HG02610 (cell line): ENCODE results near the gene LUZP1.
"Not testable (repeated sequence)": the region's sequence is repeated elsewhere in the genome, so short reads cannot be mapped to it uniquely, and the experiment has no call there.

Experiments
- ATAC-seq: cut with Tn5 transposase; IDR thresholded peaks from one replicate; pipeline ENCODE4 v1.9.1; 2021; ENCODE audit warnings: mild to moderate bottlenecking, moderate library complexity; ENCODE audit not compliant: unreplicated experiment

LUZP1 gene

DNA sequence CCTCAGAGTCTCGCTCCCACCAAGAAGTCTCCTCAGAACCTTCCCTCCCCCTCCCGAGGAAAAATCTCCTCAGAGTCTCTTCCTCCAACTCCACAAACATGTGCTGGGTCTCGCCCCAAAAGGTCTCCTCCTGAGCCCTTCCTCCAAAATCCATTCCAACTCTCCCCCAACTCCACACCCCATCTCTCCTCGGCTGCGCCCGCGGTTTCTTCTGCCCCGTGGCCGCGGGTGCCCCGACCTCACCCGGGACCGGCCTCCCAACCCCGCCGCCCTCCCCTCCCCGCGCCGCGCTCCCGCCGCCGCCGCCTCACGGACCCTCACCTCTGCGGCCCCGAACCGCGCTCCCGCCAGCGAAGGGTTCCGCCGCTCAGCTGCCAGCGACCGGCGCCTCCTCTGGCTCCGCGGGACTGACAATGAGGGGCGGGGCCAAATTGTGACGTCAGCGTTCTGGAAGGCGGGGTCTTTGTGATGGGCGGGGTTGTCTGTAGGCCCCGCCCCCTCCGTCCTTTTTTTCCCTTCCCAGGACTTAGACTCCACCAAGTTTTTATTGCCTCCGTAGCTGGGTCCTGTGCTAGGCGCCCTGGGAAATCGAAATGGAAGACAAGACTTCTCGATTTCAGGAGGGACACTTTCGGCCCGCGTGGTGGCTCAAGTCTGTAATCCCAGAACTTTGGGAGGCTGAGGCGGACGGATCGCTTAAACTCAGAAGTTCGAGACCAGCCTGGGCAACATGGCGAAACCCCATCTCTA, at the start of gene LUZP1:
Gene LUZP1, minus strand, starts transcription at position 412 of the 750 bp plus-strand sequence.
- peak; percentile 54 for ATAC-seq

DNA sequence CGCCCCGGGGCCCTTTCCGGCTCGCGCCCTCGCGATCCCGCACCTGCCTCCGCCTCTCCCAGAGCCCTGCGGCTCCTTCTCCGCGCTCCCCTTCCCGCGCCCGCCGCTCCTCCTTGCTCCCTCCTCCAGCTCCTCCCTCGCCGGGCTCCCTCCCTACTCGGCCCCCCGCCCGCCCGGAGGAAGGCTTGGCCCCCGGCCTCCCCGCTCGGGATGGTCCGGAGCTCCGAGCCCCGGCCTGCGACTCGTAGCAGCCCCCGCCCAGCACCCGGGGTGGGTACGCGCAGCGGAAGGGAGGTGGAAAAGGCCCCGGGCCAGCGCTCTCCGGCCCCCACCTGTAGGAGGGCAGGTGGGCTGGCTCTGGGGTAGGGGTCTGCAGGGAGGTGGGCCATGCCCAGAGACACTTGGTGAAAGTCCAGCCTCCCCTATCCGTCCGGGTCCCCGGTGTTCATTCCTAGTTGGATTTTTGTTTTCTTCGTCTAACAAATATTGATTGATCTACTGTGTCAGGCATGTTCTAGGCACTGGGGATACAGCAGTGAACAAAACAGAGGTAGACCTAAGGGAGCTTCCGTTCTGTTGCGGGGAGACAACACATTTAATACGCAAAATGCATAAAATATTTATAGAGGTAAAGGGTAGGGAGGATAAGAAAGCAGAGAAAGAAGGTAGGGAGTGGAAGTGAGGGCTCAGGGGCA, 48.9 kb upstream of the LUZP1 start, which contains the start of gene HTR1D:
Gene HTR1D, minus strand, starts transcription at position 82 of the 695 bp plus-strand sequence. CDS start 23,283 bp downstream, outside the sequence.
- ATAC-seq, result no peak

DNA sequence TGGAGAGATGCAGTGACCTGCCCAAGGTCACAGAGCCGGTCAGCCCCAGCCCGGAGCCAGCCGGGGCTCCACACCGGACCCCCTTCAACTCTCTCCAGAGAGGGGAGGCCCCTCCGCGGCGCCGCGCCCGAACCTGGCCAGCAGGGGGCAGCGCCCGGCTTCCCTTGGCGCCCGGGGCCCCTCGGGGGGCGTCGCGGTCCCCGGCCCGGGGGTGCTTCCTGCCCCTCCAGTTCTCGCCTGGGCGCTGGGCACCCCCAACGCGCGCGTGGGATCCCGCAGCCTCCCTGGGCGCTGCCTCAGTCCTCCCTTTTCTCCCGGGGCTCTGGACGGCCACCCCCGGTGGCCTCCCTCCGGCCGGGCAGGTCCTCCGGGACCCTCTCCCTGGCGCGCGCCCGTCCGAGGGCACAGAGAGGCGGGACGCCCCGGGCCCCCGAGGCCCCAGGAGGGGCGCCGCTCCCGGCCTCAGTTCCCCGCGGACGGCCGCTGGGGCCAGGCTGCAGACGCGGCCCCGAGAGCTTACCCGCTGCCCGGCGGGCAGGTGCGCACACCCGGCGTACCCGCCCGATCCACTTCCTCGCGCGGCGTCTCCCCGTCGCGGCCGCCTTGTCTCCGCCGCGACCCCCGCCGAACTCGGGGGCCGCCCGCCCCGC, 48.2 kb upstream of the LUZP1 start:
- ATAC-seq, result no peak

DNA sequence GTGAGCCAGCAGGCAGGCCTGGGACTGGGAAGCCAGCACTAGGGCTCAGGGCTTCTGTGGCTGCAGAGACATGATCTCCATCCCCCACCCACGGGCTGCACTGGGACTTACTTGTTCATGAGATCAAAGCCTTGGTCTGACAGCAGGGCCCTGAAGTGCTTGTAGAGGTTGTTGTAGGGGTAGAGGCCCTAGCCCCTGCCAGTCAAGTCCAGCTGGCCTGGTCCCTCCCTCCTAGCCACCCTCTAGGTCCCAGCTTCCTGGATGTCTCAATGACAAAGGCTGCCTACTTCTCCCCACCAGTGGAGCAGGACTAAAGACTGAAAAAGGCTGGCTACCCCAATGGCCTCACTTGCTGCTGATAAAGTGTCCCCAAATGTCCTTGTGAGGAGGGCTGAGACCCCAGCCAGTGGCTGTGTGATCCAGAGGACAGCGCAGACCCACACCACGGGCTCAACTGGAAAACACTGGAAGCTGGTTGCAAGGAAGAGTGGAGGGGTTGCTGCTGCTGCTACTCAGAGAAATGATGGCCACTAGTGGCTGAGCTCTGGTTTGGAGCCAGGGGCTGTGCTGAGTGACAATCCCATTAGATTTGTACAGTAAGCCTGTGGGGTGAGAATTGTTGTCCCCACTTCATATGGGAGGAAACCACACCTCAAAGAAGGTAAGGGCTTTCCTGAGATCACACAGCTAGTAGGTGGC, 47.2 kb upstream of the LUZP1 start:
- ATAC-seq, result no peak

DNA sequence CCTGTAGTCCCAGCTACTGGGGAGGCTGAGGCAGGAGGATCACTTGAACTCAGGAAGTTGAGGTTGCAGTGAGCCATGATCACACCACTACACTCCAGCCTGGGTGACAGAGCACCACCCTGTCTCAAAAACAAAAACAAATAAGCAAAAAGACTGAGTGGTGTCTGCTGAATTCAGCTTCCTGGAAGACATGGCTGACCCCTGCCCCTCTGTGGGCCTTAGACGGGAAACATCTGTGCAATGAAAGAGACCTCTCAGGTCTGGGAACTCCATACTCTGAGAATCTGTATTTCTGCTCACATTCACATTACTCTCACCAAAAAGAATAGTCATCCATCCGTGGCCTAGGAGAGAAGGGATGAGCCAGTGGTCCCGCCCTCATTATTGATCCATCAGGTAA, 46.6 kb upstream of the LUZP1 start:
- no peak for ATAC-seq

DNA sequence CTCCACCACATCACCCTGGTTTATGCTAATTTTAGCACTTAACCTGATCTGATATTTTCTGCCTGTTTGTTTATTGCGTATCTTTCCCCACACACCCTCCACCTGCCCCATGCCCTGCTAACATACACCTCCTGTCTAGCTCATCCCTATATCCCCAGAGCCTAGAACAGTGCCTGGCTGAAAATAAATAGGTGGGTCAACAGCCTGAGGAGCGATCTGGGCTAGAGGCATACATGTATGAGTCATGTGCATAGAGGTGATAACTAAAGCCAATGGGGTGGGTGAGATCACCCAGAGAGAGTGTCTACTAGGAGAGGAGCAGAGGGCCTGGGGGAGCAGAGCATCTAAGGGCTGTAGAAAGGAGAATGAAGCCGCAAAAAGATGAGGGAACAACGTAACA, 46.0 kb upstream of the LUZP1 start:
- ATAC-seq, result no peak

DNA sequence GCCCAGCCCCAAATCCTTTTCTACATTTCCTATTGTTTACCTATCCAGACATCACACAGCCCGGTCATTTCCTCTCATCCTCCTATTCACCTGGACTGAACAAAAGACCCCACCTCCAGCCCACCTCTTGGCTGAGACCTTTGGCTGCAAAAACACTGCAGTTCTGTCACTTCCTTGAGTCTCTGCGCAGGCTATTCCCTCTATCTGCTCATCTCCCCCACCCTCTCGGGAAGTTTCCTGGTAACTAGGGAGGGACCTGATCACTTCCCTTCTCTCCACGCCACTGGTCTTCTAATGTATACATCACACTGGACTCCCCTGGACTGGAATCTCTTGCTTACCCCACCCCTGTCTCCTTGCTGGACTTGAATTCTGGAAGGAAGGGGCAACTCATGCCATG, 43.3 kb upstream of the LUZP1 start:
- ATAC-seq, result no peak

DNA sequence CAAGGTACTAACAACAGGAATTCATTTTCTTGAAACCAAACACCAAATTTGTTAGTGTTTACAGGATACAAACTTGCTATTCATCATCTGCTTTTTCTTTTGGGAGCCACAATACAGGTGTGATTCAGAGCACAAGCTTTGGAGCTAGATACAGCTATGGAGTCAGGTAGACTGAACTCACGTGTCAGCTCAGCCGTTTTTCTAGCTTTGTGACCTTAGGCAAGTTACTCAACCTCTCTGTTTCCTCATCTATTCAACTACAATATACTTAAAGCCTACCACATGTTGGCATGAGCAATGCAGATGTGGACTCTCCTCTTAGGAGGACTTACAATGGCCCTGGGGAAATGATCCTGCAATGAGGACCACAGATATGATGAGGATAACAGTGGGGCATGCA, 42.3 kb upstream of the LUZP1 start:
- no peak for ATAC-seq

DNA sequence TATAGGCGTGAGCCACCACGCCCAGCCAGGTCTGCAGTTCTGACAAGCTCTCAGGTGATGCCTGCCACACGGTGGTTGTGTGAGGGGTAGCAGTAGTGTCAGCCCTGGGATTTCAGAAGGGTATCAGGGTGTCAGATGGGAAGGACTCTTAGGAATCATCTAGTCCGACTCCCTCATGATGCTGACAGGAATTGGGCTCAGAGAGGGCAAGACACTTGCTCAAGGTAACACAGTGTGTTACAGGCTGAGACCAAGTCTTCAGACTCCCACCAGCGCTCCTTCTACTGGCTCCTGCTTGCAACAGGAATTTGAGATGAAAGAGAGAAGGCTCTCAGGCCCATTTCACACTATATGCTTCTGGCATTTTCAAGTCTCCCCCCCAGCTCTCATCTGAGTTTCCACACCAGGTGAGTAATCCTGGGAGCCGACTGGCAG, 41.7 kb upstream of the LUZP1 start:
- ATAC-seq, result no peak

DNA sequence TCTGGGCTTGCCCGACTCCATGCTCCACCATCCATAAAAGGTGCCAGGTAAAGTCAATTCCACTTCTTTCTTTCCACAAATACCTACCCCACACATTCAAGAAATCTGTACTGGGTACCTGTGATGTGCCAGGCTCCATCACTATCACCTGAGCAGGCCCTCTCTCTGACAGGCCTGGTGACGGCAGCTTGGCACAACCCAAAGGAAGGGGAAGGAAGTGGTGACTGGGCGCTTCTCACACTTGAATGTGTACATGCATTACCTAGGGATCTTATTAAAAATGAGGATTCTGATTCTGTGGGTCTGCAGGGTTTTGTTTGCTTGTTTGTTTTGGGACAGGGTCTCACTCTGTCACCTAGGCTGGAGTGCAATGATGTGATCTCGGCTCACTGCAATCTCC, 41.1 kb upstream of the LUZP1 start:
- ATAC-seq, result no peak

DNA sequence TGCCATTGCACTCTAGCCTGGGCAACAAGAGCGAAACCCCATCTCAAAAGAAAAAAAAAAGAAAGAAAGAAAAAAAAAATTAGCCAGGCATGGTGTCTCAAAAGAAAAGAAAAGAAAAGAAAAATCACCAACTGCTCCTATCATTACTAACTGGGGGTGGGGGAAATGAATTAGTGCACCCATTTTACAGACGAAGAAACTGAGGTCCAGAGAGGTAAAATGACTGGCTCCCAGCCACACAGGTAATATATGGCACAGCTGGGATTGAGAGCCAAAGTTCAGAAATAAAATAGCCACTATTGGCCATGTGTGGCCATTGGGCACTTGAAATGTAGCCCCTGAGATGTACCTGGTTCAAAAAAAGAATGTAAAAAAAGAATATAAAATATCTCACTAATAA, 39.9 kb upstream of the LUZP1 start:
- ATAC-seq, result no peak

DNA sequence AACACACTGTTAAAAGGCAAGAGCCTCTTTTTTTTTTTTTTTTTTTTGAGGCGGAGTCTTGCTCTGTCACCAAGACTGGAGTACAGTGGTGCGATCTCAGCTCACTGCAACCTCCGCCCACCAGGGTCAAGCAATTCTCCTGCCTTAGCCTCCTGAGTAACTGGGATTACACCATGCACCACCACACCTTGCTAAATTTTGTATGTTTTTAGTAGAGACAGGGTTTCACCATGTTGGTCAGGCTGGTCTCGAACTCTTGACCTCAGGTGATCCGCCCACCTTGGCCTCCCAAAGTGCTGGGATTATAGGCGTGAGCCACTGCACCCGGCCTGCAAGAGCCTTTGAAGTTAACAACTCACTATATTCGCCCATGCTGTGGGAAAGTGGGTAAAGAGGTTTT, 39.1 kb upstream of the LUZP1 start:
- not testable (repeated sequence) for ATAC-seq

DNA sequence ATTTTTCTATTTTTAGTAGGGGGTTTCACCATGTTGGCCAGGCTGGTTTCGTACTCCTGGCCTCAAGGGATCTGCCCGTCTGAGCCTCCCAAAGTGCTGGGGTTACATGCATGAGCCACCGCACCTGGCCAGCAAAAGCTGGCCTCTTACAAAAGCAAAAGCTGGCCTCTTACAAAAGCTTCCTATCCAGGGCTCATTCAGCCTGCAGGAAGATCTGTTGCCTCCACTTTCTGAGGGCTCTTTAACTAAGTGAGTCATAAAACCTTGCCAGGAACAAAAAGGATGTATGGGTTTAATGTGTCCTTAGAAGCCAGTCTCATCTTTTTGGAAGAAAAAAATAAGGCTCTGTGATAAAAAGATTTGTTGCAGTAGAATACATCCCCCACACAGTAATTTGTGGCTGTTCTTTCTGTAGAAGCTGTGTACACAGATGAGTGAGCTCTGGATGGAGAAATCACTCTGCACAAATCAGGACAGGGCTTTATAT, 33.6 kb upstream of the LUZP1 start:
- no peak for ATAC-seq

DNA sequence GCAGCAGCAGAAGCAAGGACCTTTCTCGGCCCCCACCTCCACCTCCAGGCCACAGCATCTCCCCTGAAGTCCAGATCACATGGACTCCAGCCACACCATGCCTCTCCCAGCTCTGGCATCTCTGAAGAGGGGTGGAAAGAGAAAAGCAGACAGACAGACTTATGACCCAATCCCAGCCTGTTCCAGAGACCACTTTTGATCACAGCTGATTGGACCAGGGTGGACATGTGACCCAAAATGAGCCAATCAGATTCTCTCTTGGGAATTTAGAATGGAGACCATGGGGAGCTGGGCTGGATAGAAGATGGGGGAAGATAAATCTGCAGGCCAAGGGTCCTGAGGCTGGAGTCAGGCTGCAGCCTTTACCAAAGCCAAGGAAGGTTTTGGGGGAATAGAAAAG, 32.2 kb upstream of the LUZP1 start:
- ATAC-seq, result no peak

DNA sequence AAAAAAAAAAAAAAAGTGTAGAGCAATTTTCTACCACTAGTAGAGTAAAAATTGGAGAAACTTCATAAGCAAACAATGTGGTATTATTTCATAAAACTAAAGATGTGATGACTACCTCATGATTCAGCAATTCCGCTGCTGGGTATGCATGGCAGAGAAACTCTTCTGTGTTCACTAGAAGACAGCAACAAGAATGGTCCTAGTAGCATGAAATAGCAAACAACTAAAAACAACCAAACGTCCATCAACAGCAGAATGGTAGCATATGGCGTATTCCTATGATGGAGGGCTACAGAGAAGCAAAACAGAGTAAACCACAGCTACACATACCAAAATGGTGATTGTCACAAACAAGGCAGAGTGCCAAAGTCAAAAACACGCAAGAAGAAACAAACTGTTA, 29.7 kb upstream of the LUZP1 start:
- no peak for ATAC-seq

DNA sequence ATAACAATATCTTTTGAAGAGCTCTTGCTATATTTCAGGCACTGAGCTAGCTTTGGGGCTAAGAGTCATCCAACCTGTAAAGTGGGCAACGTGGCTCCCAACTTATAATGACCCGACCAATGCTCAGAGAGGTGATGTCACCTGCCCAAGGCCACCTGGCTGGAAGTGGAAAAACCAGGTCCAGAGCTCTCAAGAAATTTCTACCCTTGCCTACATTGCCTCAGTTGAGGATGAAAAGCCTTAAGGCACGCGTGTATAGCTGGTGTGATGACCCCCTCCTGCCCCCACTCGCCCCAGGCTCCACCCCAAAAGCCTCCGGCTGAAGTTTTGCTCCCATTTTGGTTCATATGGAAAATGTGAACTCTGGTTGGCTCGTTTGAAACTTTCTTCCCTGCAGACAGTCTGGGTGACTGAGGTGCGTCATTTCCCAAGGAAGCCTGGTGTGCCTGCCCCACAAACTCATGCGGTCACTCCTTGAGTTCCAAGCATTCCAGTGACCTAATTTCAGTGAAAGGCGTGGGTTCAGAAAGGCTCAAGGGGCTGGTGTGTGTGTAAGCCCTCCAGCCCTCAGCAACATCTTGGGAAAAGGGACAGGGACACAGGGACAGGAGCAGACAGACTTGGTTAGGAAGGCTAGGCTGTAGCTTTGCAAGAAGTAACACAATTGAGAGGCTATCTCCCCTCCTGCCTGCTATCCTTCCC, 28.1 kb upstream of the LUZP1 start:
- no peak for ATAC-seq

DNA sequence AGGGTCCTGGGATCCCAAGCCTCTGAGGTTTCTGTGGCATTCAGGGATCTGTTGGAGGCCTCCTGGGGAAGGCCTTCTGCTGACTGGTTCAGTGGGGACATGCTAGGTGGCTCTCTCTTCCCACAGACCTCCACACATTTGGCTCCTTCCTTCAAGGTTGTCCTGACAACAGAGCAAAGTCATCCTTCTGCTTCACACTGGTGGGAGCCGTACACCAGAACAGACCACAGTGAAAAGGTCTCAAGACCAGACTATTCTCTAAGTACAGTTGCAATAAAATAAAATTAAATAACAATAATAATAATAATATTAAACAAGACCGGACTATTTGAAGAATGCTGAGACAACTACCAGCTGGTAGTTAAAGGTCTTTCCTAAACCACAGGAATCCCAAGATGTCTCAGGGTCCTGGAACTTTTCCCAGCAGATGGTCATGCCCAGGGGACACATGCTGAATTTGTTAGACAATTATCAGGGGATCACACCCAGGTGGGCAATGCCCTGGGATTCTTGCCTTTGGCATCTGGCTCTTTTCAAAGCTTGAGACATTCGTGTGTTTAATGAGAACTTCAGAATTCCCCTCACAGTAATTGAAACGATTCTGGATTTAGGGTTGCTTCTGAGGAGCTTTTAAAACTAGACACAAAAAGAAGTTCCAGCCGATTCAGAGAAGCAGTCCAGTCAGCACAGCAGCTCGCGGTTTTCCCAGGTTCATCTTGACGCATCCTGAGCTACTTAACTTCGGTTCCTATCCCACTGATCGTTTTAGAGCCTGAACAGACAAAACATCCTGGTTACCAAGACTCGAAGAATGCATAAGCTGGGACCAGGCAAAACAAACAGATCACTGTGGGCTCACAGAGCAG, 25.7 kb upstream of the LUZP1 start:
- no peak for ATAC-seq

DNA sequence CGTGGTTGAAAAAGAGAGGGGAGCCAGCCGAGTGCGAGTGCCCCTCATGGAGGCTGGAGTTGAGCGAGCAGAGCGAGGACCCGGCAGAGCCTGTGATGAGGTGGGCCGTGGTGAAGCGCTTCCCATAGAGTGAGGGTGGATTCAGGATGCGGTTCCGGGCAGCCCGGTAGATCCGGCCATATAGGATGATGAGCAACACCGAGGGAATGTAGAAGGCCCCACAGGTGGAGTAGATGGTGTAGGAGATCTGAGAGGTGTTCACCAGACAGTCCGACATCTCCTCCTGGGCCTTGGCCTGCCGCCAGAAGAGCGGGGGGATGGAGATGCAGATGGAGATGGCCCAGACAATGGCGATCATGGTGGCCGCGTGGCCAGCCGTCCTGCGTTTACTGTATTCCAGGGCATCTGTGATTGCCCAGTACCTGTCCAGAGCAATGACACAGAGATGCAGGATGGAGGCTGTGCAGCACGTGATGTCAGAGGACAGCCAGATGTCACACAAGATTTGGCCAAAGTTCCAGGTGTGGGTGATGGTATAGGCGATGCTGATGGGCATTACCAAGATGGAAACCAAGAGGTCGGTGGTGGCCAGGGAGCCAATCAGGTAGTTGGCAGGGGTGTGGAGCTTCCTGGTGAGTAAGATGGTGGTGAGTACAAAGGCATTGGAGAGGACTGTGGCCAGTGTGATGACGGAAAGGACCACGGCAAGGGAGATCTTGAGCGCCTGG, 24.9 kb upstream of the LUZP1 start:
- no peak for ATAC-seq

DNA sequence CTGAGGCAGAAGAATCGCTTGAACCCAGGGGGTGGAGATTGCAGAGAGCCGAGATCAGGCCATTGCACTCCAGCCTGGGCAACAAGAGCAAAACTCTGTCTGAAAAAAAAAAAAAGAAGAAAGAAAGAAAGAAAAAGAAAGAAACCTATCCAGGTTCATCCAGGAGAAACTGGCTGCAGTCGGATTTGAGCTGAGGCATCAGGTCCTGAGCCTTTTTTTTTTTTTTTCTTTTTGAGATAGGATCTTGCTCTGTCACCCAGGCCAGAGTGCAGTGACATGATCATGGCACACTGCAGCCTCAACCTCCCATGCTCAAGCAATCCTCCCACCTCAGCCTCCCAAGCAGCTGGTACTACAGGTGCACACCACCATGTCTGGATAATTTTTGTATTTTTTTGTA, 22.5 kb upstream of the LUZP1 start:
- no peak for ATAC-seq
